ENCODE data around the gene GPR161. TPM values are rescaled to one million over a fixed set of nuclear protein-coding genes. Genes with fewer than 3 reads are reported as not detected.
A peak's percentile ranks its signal among the peaks of the same experiment; 100 is the strongest.

GPR161 gene
- total RNA-seq, 1 donor = 13.8 TPM

GRCh38 chr1:168084396-168085231 lies 52.1 kb downstream of the GPR161 start:
- peak overlapping the region; percentile 38 for H3K4me2 ChIP-seq (ENCODE audit: insufficient read depth, low read length)
- DNase-seq (ENCODE audit: insufficient read length, low spot score, missing footprints) = peak; percentile 92
- TF ChIP-seq CTCF (IDR thresholded peaks at IDR 0.05; ENCODE audit: extremely low read depth, low read depth, low read length) = peak; percentile 93

GRCh38 chr1:168083456-168084325 lies 53.0 kb downstream of the GPR161 start:
- H2AFZ ChIP-seq (ENCODE audit: low read length) = no peak overlapping the region
- no peaks in the 10 kb centered on the region for H3K27me3 ChIP-seq (ENCODE audit: insufficient read depth, low read length)
- H3K79me2 ChIP-seq (ENCODE audit: insufficient read depth, low read length) = no peaks in the 10 kb centered on the region
- no peak for TF ChIP-seq CTCF (IDR thresholded peaks at IDR 0.05; ENCODE audit: extremely low read depth, low read depth, low read length)
- peaks cover 45% of the 10 kb centered on the region for H3K4me1 ChIP-seq (ENCODE audit: insufficient read depth, low read length)
- H3K36me3 ChIP-seq (ENCODE audit: insufficient read depth, low read length) = no peaks in the 10 kb centered on the region
- H3K9me3 ChIP-seq (ENCODE audit: low read depth, low read length) = no peaks in the 10 kb centered on the region
- H3K4me3 ChIP-seq (ENCODE audit: insufficient read depth, low read length) = no peak overlapping the region
- no peak overlapping the region for H3K4me2 ChIP-seq (ENCODE audit: insufficient read depth, low read length)
- peaks cover 9% of the 10 kb centered on the region for H4K20me1 ChIP-seq (ENCODE audit: insufficient read depth, low read length)
- DNase-seq (ENCODE audit: insufficient read length, low spot score, missing footprints) = no peak
- H3K27ac ChIP-seq (ENCODE audit: low read depth, low read length) = no peak overlapping the region

More at GRCh38 chr1:168084396-168085231, 52.1 kb downstream of the GPR161 start:
- no peak overlapping the region for H3K27ac ChIP-seq (ENCODE audit: low read depth, low read length)
- peaks cover 9% of the 10 kb centered on the region for H4K20me1 ChIP-seq (ENCODE audit: insufficient read depth, low read length)
- H3K9me3 ChIP-seq (ENCODE audit: low read depth, low read length) = no peaks in the 10 kb centered on the region
- no peak overlapping the region for H2AFZ ChIP-seq (ENCODE audit: low read length)
- no peaks in the 10 kb centered on the region for H3K27me3 ChIP-seq (ENCODE audit: insufficient read depth, low read length)
- no peaks in the 10 kb centered on the region for H3K36me3 ChIP-seq (ENCODE audit: insufficient read depth, low read length)
- peaks cover 47% of the 10 kb centered on the region for H3K4me1 ChIP-seq (ENCODE audit: insufficient read depth, low read length)
- H3K4me3 ChIP-seq (ENCODE audit: insufficient read depth, low read length) = no peak overlapping the region
- H3K79me2 ChIP-seq (ENCODE audit: insufficient read depth, low read length) = no peaks in the 10 kb centered on the region

GRCh38 chr1:168082008-168082876 lies 54.5 kb downstream of the GPR161 start:
- no peak overlapping the region for H3K4me3 ChIP-seq (ENCODE audit: insufficient read depth, low read length)
- H3K36me3 ChIP-seq (ENCODE audit: insufficient read depth, low read length) = peaks cover 8% of the 10 kb centered on the region
- peaks cover 44% of the 10 kb centered on the region for H3K4me1 ChIP-seq (ENCODE audit: insufficient read depth, low read length)
- DNase-seq (ENCODE audit: insufficient read length, low spot score, missing footprints) = peak; percentile 88
- H3K27ac ChIP-seq (ENCODE audit: low read depth, low read length) = peak overlapping the region; percentile 98
- no peaks in the 10 kb centered on the region for H3K9me3 ChIP-seq (ENCODE audit: low read depth, low read length)
- no peaks in the 10 kb centered on the region for H3K27me3 ChIP-seq (ENCODE audit: insufficient read depth, low read length)
- H3K4me2 ChIP-seq (ENCODE audit: insufficient read depth, low read length) = peak overlapping the region; percentile 26
- no peak overlapping the region for H2AFZ ChIP-seq (ENCODE audit: low read length)
- H4K20me1 ChIP-seq (ENCODE audit: insufficient read depth, low read length) = peaks cover 9% of the 10 kb centered on the region
- peak; percentile 98 for TF ChIP-seq CTCF (IDR thresholded peaks at IDR 0.05; ENCODE audit: extremely low read depth, low read depth, low read length)
- no peaks in the 10 kb centered on the region for H3K79me2 ChIP-seq (ENCODE audit: insufficient read depth, low read length)

Data from osteoblast (primary cell).